ENCODE results near the gene BANP. TPM values are rescaled to one million over a fixed set of nuclear protein-coding genes. Genes with fewer than 3 reads are reported as not detected.
"Not testable (repeated sequence)": the region's sequence is repeated elsewhere in the genome, so short reads cannot be mapped to it uniquely, and the experiment has no call there.

The BANP gene
- total RNA-seq, 1 donor from 2014 or later: 44.0 TPM

DNA sequence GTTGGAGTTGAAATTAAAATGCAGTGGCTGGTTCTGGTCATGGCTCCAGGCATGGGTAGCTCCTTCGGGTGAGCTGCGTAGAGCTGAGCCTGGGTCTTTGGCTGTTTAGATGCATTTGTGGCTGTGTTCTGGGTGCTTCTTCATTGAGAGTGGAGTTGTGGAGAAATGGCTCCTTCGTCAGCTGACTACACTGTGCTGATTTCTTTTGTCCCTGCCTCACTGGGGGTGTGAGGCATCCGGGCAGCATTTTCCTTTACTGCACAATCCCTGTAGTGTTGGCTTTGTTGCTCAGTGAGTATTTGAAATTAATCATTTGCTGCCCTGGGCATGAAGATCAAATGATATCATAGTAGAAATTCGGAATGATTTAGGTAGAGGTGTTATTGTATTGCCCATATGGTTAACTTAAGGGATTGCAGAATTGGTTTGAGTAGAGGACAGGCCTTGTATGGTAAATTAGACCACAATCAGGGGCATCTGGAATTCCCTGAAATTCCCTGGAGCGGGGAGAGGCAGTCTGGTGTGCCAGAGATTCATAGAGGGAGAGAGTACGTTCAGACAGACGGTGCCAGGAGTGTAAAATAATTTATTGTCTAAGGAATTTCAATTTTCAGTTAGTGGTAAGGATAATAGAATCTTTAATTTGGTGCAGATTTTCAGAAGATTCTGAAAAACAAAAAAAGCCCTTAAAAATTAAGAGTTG, 92.1 kb downstream of the BANP start:
- H3K36me3 ChIP-seq: not testable (repeated sequence)

DNA sequence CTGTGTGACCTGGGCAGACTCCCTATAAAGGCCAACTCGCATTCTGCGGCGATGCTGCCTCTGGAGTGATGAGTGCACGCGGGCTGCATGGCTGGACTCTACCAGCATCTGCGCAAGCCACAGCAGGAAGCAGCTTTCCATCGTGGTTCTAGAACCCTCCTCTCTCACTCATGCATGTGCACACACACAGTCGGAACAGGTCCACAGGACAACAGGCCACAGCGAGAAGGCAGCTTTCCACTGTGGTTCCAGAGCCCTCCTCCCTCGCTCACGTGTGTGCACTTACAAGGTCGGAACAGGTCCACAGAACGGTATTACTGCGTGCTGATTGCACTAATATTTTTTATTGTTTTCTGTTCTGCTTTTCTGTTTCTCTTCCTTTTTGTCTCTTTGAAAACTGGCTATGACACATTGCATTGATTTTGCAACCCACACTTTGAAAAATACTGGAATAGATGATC, 92.9 kb downstream of the BANP start:
- DNase-seq (ENCODE audit: extremely low spot score in 2 of 2); H3K4me3 ChIP-seq; intact Hi-C loops (cut with DNase I); H3K4me1 ChIP-seq; H3K27ac ChIP-seq; H3K9me3 ChIP-seq; H3K27me3 ChIP-seq; H3K36me3 ChIP-seq: not testable (repeated sequence)

More for the DNA sequence above, 92.1 kb downstream of the BANP start:
- H3K4me1 ChIP-seq; DNase-seq (ENCODE audit: extremely low spot score in 2 of 2); H3K4me3 ChIP-seq; H3K9me3 ChIP-seq; H3K27me3 ChIP-seq; intact Hi-C loops (cut with DNase I); H3K27ac ChIP-seq: not testable (repeated sequence)

DNA sequence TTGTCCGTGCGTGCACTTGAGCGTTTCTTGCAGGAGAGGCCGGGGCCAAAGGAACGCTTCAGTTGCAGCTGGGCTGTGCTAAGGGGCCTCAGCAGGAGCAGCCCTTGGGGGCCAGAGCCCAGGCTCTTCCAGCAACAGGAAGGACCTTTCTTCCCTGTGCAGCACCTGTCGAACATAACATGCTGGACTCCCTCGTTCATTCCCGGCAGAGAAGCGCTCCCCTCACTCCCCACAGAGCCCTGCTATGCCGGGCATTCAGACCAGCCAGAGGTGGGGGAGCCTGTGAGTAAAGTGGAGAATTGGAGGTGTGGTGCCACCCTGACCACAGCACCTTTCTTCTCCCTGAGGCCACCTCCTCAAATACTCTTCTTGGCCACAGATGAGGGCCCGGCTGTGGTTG, 94.1 kb downstream of the BANP start:
- intact Hi-C loops (cut with DNase I); H3K36me3 ChIP-seq; H3K4me1 ChIP-seq; H3K27me3 ChIP-seq; H3K9me3 ChIP-seq; DNase-seq (ENCODE audit: extremely low spot score in 2 of 2); H3K4me3 ChIP-seq; H3K27ac ChIP-seq: not testable (repeated sequence)

DNA sequence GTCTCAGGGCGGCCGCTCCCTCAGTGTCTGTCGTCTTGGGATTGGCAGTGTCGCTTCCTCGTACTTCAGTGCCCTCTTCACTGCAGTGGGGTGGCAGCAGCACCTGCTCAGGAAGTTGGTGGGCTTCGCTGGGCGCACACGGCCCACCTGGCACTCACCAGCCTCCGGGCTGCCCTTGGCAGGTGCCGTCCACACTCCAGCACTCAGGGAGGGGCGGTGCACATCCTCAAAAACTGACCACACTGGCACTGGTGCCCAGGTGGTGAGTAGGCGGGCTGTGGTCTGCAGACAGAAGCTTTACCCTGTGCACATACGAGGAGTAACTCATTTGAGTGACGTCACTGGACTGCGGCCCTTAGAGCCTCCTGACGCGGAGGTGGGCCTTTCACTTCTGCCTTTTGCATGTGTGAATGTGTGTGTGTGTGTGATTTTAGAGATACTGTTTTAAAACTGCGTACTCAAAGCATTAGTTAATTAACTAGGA, 94.6 kb downstream of the BANP start:
- Histone ChIP-seq H3K36me3 (peaks cover 0 to 7% of the 10 kb centered on the region in 2 donors), H3K4me3 (no peak overlapping the region), H3K27ac (no peak overlapping the region), H3K9me3 (no peaks in the 10 kb centered on the region), H3K27me3 (no peaks in the 10 kb centered on the region), H3K4me1 (no peaks in the 10 kb centered on the region)
- TF ChIP-seq POLR2AphosphoS5 (IDR thresholded peaks at IDR 0.05; ENCODE audit: insufficient read depth in 1 of 2, low read depth in 1 of 2): no peak
- no peak for DNase-seq (ENCODE audit: extremely low spot score in 2 of 2)
- intact Hi-C loops (cut with DNase I): no loop called here

DNA sequence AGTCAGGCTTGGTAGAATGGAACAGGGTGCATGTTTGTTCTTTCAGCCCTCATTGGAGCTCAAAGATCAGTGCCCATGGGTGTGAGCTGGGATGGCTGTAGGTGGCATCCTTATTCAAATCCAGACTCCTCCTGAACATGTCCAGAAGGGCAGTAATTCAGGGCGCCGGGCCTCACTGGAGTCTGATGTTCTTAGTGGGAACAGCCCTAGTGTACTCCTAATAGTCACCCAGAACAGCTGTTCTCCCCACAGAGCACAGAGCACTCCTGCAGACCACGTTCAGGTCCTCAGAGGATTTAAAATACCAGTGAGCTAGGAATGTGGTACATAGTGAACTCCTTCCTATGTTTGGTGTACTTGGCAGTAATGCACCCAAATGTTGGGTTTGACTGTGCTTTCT, 96.2 kb downstream of the BANP start:
- no peak for TF ChIP-seq POLR2AphosphoS5 (IDR thresholded peaks at IDR 0.05; ENCODE audit: insufficient read depth in 1 of 2, low read depth in 1 of 2)
- TF ChIP-seq, protein P1, sequence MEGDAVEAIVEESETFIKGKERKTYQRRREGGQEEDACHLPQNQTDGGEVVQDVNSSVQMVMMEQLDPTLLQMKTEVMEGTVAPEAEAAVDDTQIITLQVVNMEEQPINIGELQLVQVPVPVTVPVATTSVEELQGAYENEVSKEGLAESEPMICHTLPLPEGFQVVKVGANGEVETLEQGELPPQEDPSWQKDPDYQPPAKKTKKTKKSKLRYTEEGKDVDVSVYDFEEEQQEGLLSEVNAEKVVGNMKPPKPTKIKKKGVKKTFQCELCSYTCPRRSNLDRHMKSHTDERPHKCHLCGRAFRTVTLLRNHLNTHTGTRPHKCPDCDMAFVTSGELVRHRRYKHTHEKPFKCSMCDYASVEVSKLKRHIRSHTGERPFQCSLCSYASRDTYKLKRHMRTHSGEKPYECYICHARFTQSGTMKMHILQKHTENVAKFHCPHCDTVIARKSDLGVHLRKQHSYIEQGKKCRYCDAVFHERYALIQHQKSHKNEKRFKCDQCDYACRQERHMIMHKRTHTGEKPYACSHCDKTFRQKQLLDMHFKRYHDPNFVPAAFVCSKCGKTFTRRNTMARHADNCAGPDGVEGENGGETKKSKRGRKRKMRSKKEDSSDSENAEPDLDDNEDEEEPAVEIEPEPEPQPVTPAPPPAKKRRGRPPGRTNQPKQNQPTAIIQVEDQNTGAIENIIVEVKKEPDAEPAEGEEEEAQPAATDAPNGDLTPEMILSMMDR (IDR thresholded peaks at IDR 0.05): no peak
- no peak for TF ChIP-seq POLR2A (IDR thresholded peaks at IDR 0.05)
- intact Hi-C loops (cut with DNase I): no loop called here
- H3K36me3 ChIP-seq: peaks cover 0 to 7% of the 10 kb centered on the region in 2 donors

DNA sequence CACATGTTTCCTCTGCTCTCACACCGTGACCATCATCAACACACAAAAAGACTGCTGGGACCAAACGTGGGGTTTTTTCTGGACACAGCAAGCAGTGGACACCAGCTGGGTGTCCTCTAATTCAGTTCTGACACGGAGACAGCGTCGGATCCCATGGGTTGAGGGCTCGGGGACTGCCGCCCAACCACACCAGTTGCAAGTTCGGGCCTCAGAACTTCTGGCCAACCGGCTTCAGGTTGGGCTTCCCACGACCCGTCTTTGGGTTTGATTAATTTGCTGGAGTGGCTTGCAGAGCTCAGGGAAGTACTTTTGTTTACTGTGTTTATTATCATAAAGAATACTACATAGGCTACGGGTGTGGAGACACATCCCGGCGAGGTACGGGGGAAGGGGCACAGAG, 97.8 kb downstream of the BANP start:
- Histone ChIP-seq H3K27ac (no peak overlapping the region), H3K4me3 (no peak overlapping the region), H3K36me3 (peaks cover 0 to 7% of the 10 kb centered on the region in 2 donors), H3K9me3 (no peaks in the 10 kb centered on the region), H3K4me1 (no peaks in the 10 kb centered on the region), H3K27me3 (no peaks in the 10 kb centered on the region)
- intact Hi-C loops (cut with DNase I): no loop called here
- TF ChIP-seq POLR2A (IDR thresholded peaks at IDR 0.05): no peak
- TF ChIP-seq POLR2AphosphoS5 (IDR thresholded peaks at IDR 0.05; ENCODE audit: insufficient read depth in 1 of 2, low read depth in 1 of 2): no peak
- TF ChIP-seq, protein P1 (IDR thresholded peaks at IDR 0.05): no peak
- DNase-seq (ENCODE audit: extremely low spot score in 2 of 2): no peak

More for the DNA sequence above, 96.2 kb downstream of the BANP start:
- H3K4me1 ChIP-seq: no peaks in the 10 kb centered on the region
- DNase-seq (ENCODE audit: extremely low spot score in 2 of 2): no peak
- H3K4me3 ChIP-seq: no peak overlapping the region
- no peak overlapping the region for H3K27ac ChIP-seq
- no peaks in the 10 kb centered on the region for H3K27me3 ChIP-seq
- H3K9me3 ChIP-seq: no peaks in the 10 kb centered on the region
